ENCODE results near the gene B4GALT7.

Gene B4GALT7

DNA sequence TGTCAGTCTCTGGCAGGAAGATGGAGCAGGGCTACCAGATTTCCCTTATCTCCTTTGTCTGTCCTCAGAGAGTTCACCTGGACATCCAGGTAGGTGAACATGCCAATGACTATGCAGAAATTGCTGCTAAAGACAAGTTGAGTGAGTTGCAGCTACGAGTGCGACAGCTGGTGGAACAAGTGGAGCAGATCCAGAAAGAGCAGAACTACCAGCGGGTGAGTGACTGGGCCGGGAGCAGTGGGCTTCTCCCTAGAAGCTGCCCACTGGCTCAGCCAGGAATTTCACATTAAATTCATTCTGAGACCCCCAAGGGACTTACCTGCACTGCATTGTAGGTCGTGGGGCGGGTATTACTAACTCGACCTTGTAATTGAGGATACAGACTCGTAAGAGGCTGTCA, 5.9 kb upstream of the B4GALT7 start:
- no peak for DNase-seq

DNA sequence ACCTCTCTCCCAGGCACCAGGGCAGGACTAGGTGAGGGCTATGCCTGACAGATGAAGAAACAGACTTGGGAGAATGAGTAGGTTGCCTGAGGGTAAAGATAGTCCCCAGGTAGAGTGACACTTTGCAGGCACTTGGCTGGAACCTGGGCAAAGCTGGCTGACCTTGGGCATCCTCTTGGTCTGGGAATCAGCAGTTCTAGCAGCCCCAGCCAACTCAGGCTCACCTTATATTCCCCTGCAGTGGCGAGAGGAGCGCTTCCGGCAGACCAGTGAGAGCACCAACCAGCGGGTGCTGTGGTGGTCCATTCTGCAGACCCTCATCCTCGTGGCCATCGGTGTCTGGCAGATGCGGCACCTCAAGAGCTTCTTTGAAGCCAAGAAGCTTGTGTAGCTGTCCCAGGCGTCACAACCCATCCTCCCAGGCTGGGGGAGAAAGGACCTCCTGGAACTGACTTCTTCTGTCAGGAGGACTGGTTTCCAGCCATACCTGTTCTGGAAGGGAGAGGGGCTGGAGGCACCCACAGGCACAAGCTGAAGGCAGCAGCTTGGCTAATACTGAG, 4.8 kb upstream of the B4GALT7 start:
- DNase-seq, result no peak

DNA sequence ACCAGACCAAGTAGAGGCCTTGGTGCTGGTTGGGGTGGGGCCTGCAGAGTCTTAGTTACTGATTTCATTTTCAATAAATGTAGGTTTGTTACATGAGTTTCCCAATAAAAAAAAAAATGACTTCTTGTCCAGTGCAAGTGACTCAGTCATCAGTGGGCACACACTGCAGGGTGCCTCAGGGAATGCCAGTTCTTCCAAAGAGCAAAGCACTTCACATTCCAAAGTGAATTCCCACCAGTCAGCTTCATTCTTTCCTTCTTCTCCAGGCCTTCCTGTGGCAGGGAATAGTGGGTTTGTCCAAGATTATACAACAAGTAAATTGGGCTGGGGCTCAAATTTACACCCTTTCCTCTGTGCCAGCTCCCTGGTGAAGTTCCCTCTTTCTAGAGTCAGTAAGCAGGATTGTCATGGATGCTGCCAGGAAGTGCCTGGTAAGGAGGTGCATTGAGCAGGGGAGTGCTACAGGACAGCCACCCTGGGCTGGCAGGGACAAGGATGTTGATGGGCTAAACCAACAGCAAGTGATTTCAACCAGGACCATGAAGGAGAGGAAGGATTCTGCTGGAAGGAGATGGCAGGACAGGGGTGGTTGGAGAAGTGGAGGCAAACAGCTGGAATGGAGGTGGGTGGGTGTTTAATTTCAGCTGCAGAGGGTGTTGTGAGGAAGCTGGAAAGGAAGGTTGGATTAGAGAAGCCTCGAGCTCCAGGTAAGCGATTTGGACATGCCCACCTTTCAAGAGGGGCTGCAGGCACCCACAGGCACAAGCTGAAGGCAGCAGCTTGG, 3.7 kb upstream of the B4GALT7 start:
- DNase-seq, result no peak

DNA sequence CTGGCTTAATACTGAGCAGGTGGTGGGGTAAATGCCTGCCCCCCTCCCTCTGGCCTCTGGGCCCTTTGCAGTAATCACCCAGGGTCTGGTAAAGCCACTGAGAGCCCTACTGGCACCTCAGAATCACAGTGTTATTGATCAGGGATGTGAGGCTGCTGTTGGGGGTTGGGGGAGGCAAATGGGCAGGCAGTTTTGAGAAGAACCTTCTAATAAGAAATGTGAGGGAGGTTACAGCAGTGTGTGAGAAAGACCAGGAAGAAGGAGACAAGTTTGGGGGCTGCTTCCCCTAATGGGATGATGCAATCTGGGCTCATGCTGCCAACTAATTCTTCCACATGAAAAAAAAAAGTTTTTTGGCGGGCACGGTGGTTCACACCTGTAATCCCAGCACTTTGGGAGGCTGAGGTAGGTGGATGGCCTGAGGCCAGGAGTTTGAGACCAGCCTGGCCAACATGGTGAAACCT, 3.1 kb upstream of the B4GALT7 start:
- no peak for DNase-seq

DNA sequence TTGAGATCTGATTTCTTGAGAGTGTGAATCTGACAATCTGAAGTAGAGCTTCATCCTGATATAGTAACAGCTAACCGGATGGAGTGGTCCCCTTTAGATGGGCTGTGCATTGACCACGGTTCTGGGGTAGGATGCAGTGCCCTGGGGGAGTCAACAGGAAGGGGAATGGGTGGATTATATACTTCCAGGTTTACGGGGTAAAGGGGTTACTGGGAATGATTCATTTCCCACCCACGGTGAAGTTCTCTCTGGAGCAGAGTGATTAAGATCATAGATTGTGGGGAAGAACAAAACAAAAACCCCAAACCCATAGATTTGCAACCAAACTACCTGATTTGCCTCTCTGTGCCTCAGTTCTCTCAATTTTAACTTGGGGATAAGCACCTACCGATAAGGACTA, 1.5 kb upstream of the B4GALT7 start:
- no peak for DNase-seq

DNA sequence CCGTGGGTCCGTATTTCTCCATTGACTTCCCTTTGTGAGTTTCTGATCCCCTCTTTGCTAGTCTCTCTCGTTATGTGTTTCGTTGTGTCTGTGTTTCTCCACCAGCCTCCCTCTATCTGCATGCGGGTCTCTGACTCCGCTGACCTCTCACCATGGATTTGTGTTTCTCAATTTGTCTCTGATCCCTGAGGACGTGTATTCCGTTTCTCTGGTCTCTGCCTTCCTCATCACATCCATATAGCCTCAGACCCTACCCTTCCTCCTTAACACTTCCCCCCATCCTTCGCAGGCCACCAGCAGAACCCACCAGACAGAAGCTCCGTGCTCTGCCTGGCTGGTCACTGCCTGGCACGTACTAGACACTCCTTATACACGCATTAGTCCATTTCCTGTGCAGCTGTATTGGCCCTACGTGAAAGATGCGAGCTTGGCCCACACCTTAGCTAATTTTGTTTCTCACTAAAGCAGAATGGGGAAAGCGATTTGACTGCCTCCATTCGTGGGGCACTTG, 631 bp downstream of the B4GALT7 start:
- no peak for DNase-seq

DNA sequence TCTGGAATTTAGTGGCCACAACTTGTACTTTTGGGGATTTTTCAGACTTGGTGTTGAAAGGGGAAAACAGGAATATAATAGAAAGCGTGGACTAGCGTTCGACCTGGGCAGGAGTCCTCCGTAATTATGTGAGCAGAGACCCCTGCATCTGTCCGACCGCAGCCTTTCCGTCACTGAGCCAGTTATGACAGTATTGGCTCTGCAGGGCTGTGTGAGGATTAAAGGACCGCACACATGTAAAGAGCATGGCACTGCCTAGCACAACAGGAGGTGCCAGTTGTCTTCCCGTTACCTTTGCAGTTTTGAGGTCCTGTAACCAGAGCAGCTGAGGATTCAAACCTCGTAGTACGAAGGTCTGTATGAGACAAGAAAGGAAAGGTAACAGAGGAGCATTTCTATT, 1.2 kb downstream of the B4GALT7 start:
- DNase-seq, result no peak

DNA sequence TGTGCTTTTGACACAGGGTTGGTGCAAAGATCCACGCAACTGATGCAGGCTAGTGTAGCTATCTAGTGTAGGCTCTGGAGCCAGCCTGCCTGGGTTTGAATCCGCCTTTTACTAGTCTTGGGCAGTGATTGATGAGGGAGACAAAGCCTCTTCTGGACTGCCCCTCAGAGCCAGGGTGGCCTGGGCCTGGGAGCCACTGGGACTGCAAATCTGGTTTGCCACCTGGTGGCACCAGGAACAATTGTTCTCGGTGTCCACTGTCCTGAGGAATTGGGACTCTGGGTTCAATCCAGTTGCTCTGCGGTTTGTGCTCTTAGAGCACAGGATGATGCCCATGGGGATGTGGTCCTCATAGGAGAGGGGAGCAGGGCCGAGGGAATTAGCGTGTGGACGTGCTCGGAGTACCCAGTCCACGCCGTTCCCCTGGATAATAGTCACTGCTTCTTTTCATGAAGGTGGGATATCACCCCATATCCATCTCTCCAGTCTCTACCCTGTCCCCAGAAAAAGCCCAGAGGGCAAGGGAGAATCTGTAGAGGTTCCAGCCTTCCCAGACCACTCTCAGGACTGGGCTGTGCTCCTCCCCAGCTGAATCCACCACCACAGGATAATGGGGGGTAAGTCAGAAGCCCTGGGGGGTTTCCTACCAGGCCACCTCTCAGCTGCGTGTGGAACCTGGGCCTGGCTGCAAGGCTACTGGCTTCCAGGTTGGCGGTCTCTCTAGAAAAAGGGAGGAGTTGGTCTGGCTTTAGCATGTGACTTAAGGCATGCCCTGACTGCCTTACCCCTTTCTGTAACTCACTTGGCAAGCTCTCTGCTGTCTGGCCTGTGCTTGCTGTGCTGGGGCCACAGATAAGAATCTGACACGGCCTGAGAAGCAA, 1.9 kb downstream of the B4GALT7 start:
- DNase-seq, result no peak

DNA sequence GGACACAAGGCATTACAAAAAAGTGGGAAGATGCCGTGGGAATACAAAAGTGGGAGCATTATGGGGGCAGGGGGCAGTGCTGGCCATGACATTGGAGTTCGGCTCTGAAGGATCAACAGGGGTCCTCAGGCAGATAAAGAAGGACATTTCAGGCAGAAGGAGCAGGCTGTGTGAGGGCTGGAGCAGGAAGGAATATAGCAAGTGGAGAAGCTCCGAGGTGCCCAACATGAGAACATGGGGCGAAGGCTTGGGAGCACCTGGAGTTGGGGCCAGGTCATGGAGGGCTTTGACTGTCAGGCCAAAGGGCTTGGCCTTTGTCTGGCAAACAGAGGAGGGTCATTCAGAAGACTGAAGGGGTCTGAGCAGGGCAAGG, 2.5 kb downstream of the B4GALT7 start:
- DNase-seq, result no peak

DNA sequence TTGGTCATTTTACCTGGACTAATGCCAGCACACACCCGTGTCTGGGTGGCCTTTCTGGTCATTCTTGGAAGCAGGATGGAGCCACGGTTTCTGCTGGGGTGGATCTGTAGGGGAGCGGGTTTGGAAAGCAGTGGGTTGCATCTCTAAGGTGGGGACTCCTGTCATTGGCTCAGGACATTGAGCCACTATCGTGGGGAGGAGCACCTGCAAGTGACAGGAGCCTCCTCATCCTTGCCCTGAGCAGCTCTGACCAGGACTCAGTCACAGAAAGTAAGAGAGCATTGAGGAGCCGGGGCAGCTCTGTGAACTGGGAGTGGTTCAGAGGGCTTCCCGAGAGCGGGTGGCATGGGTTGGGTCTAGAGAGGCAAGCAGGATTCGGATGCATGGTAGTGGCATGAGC, 3.7 kb downstream of the B4GALT7 start:
- DNase-seq, result no peak

DNA sequence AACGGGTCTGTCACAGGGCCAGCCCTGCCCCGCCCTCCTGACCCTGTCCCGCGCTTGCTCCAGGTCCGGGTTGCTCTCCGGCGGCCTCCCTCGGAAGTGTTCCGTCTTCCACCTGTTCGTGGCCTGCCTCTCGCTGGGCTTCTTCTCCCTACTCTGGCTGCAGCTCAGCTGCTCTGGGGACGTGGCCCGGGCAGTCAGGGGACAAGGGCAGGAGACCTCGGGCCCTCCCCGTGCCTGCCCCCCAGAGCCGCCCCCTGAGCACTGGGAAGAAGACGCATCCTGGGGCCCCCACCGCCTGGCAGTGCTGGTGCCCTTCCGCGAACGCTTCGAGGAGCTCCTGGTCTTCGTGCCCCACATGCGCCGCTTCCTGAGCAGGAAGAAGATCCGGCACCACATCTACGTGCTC, 4.2 kb downstream of the B4GALT7 start:
- no peak for DNase-seq

DNA sequence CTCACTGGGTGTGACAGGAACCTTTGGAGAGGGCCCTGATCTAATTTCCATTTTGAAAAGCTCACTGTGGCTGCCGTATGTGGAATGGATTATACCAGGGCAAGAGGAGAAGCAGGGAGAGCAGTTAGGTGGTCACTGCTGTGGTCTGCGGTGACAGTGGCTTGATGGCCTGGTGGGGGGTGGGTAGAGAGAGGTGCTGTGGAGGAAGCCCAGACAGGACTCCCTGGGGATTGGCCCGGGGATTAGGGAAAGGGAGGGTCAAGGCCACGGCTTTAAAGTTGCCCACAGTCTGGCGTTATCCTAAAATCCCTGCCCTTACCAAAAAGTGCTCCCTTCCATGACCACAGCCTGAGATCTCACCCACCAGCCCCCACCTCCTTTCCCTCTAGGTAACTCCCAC, 4.7 kb downstream of the B4GALT7 start:
- DNase-seq, result no peak

DNA sequence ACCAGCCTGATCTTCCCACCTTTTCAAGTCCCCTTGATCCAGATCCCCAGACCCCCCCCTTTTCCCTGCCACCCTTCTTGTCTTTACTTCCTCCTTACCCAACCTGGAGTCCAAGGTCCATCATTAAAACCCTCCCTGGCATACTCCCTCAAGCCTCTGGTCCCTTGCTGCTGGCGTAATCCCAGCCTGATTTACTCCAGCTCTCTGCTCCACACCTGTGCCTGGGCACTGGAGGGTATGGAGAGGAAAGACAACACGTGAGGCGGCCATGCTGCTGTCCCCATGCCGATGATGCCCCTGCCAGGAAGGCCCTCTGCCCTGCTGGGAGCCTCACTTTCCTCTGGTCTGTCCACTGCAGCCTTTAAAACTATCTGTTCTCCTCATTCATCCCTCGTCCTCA, 5.1 kb downstream of the B4GALT7 start:
- DNase-seq, result no peak

DNA sequence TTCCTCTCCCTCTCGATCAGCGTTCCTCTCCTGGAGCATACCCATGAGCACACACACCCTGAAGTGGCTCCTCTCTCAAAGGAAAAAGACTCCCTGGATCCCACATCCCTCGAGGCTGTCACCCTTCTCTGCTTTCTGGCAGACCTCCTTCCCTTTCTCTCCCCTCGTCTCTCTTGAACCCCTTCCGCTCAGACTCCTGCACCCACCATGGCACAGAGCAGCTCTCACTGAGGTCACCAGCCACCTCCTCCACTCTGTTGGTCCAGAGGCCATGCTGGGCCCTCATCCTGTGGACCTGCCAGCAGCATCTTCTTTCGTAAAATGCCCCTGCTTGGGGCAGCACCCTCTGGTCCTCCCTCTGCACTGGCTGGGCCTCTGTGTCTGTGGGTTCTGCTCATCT, 5.7 kb downstream of the B4GALT7 start:
- DNase-seq, result no peak

DNA sequence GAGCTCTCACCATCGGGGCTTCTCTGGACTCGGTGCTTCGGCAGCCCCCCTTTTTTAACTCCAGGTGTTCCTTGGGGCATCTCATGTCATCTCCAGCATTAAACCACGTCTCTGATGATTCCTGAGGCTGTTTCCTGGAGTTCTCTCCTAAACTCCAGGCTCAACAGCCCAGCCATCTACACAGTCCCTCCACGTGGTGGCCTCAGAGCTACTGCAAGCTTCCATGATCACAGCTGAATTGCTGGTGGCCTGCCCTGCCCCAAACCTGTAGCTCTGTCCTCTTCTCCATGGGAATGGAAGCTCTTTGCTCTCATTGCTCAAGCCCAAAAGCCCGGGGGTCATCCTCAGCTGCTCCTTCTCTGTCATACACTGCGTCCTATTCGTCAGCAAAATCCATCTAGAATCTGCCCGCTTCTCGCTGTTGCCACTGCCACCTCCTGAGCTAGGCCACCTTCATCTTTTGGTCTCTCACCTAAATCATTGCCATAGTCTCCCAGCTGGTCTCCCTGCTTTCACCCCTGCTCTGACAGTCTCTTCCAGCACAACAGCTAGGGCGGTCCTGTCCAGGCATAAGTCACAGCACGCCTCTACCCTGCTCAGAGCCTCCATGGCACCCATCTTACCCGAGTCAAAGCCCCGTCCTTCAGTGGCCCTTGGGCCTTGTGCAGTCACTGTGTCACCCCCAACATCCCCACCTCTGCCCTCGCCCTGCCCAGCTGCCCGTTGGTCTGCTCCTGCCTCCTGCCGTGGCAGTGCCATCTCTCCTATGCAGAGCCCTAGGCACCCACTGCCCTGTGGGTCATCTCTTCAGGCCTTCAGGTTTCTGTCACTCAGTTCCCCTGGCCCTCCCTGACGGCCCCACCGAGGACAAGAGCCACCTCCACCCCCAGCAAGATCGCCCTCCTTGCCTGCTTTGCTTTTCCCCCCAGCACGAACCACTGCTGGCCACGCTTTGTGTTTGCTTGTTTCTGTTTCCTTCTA, 6.4 kb downstream of the B4GALT7 start:
- DNase-seq, result no peak

DNA sequence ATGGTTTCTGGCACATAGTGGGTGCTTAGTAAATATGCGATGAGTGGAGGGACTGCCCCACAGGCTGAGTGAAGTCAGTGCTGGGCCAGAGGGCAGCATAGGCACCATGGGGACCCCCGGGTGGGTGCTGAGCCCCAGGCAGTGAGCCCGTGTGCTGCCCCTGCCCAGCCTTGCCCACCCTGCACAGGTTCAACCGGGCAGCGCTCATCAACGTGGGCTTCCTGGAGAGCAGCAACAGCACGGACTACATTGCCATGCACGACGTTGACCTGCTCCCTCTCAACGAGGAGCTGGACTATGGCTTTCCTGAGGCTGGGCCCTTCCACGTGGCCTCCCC, 7.2 kb downstream of the B4GALT7 start:
- DNase-seq, result no peak

DNA sequence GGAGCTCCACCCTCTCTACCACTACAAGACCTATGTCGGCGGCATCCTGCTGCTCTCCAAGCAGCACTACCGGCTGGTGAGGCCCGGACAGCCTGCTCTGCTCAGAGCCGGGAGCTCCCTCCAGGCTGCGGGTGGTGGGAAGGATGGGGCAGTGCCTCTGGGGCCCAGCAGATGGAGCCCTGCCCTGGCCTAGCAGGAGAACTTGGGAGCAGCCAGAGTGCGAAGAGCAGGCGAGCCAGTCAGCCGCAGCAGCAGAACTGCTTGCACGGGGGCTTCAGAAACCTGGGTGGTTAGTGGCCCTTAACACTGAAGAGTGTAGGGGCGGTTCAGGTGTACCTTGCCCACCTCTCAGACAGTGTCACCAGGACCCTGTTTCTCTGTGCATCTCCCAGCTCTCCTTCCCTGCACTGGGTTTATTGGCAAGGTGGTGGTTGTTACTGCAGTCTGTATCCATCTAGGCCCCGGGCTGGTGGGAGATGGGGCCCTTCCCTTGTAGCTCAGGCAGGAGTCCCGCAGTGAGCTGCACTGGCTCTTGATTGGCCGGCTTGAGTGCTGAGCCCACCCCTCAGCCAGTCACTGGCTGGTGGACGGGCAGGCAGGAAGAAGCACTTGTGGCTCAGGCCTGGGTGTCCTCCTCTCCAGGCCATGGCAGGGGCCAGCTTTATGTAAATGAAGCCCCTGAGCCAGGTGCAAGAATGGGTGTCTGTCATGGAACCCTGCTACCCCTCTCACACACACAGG, 7.7 kb downstream of the B4GALT7 start:
- DNase-seq, result peak; percentile 23 to 56

DNA sequence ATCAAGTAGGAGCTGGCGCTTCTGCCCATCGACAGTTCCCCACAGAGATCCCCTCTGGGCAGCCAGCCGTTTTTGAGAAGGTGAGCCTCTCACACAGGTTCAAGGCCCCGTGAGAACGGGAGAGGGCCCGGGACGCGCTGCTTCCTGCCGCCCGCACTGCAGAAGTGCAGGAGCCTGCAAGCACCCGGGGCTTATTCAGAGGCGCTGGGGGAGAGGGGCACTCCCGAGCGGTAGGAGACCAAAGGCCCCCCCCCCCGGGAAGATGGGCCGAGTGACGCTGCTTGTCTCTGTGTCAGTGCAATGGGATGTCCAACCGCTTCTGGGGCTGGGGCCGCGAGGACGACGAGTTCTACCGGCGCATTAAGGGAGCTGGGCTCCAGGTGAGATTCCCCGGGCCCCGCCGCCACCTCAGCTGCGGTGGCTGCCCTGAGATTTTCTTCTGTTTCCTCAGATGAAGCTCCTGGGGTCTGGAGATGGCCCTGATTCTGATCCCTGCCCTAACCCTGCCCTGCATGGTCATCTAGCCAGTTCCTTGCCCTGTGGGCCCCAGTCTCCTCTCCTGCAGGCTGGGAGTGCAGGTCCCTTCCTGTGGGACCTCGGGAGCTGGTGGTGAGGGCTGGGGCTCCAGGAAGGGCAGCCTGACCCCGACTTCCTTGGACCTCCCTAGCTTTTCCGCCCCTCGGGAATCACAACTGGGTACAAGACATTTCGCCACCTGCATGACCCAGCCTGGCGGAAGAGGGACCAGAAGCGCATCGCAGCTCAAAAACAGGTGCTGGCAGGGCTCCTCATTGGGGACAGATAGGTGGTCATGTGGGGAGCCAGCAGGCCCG, 8.5 kb downstream of the B4GALT7 start:
- no peak for DNase-seq

DNA sequence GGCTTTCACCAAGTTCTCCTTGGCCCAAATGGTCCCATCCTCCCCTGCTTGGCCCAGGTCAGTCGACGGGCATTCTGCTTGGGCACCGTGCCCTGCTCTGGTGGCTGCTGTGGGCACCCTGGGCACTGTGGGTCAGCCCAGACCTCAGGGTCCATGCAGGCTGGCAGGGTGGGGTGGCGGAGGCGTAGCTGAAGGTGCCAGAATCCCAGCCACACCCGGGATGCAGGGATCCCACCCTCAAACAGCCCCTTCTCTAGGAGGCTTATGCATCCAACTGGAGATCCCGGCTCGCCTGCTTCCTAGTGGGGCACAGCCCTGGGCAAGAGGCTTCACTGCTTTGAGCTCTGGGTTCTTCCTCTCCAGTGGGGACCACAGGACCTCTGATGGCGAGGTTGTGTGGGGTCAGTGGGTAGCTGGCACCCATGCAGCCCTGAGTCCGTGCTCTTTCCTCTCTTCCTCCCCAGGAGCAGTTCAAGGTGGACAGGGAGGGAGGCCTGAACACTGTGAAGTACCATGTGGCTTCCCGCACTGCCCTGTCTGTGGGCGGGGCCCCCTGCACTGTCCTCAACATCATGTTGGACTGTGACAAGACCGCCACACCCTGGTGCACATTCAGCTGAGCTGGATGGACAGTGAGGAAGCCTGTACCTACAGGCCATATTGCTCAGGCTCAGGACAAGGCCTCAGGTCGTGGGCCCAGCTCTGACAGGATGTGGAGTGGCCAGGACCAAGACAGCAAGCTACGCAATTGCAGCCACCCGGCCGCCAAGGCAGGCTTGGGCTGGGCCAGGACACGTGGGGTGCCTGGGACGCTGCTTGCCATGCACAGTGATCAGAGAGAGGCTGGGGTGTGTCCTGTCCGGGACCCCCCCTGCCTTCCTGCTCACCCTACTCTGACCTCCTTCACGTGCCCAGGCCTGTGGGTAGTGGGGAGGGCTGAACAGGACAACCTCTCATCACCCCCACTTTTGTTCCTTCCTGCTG, 9.4 kb downstream of the B4GALT7 start:
- DNase-seq, result no peak
